Muscle layer of colon (tissue), 2 donors: ENCODE measurements around the gene MAPKAPK2.

Source experiments
- H3K27ac ChIP-seq: one replicate; pipeline ENCODE4 v1.7.0; 2013; ENCODE audit warnings: low read depth, mild to moderate bottlenecking, low read length, moderate library complexity
- H3K27me3 ChIP-seq, 2 donors: one replicate each; pipeline ENCODE4 v1.7.0; 2013; ENCODE audit warnings: low read length in 2 of 2, mild to moderate bottlenecking in 2 of 2; ENCODE audit not compliant: insufficient read depth in 2 of 2, control insufficient read depth in 1 of 2
- H3K36me3 ChIP-seq: one replicate; pipeline ENCODE4 v1.7.0; 2013; ENCODE audit warnings: mild to moderate bottlenecking, low read length; ENCODE audit not compliant: insufficient read depth
- H3K4me1 ChIP-seq: one replicate; pipeline ENCODE4 v1.7.0; 2013; ENCODE audit warnings: mild to moderate bottlenecking, low read length; ENCODE audit not compliant: insufficient read depth
- H3K4me3 ChIP-seq, 2 donors: one replicate each; pipeline ENCODE4 v1.7.0; 2013; ENCODE audit warnings: low read length in 2 of 2, low read depth in 1 of 2, mild to moderate bottlenecking in 1 of 2, moderate library complexity in 1 of 2
- H3K9ac ChIP-seq: one replicate; pipeline ENCODE4 v1.7.0; 2013; ENCODE audit warnings: low read length
- H3K9me3 ChIP-seq: one replicate; pipeline ENCODE4 v1.7.0; 2013; ENCODE audit warnings: mild to moderate bottlenecking, low read length
- donor health status: abdominal sarcoma.
- donor health status: Adenocarcinoma of cecum.

Gene MAPKAPK2

DNA sequence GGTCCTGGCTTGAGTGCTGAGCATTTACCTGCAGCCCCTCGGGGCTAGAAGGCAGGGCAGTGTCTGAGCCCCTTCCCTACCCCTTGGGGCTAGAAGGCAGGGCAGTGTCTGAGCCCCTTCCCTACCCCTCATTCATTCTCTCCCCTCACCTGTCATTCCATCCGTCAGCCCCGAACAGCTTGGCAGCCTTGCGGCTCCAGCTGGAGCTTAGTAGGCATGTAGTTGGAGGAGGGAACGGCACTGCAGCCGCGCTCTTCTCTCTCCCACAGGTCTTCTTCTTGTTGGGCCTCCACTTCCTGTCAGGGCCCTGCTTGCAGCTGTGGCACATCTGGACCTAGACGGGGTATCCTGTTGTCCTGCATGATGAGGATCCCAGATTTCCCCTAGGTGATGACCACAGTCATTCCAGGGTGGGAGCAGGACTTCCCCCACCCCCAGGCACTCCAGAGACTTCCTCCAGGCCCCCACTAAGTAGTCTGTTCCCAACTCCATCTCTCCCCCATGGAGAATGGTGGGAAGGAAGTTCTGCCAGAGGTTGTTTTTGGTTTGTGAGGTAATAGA, 22.2 kb downstream of the MAPKAPK2 start:
- H3K27ac ChIP-seq, result peak overlapping the region; percentile 37

GRCh38 chr1:206708058-206708457, 23.4 kb downstream of the MAPKAPK2 start:
- Histone ChIP-seq H3K36me3 (no peaks in the 10 kb centered on the region), H3K9ac (no peak overlapping the region), H3K27me3 (no peaks in the 10 kb centered on the region), H3K4me3 (no peak overlapping the region), H3K27ac (no peak overlapping the region), H3K9me3 (no peaks in the 10 kb centered on the region), H3K4me1 (peaks cover 82% of the 10 kb centered on the region)

More for the DNA sequence above, 22.2 kb downstream of the MAPKAPK2 start:
- Histone ChIP-seq H3K4me1 (peaks cover 84% of the 10 kb centered on the region), H3K27me3 (no peaks in the 10 kb centered on the region), H3K36me3 (no peaks in the 10 kb centered on the region), H3K9me3 (no peaks in the 10 kb centered on the region), H3K4me3 (peak overlapping the region in 1 of 2 donors; percentile 16), H3K9ac (no peak overlapping the region)

GRCh38 chr1:206708882-206709281, 24.2 kb downstream of the MAPKAPK2 start:
- Histone ChIP-seq H3K27ac (no peak overlapping the region), H3K36me3 (no peaks in the 10 kb centered on the region), H3K4me3 (no peak overlapping the region), H3K4me1 (peaks cover 82% of the 10 kb centered on the region), H3K27me3 (no peaks in the 10 kb centered on the region), H3K9me3 (no peaks in the 10 kb centered on the region), H3K9ac (no peak overlapping the region)

GRCh38 chr1:206709322-206709721, 24.6 kb downstream of the MAPKAPK2 start:
- Histone ChIP-seq H3K4me1 (peaks cover 82% of the 10 kb centered on the region), H3K27ac (no peak overlapping the region), H3K36me3 (no peaks in the 10 kb centered on the region)

GRCh38 chr1:206709772-206710459, 25.2 kb downstream of the MAPKAPK2 start:
- H3K27ac ChIP-seq, result no peak overlapping the region
- peaks cover 82% of the 10 kb centered on the region for H3K4me1 ChIP-seq
- no peaks in the 10 kb centered on the region for H3K9me3 ChIP-seq
- no peaks in the 10 kb centered on the region for H3K27me3 ChIP-seq
- no peaks in the 10 kb centered on the region for H3K36me3 ChIP-seq
- no peak overlapping the region for H3K4me3 ChIP-seq
- no peak overlapping the region for H3K9ac ChIP-seq

More at GRCh38 chr1:206709322-206709721, 24.6 kb downstream of the MAPKAPK2 start:
- Histone ChIP-seq H3K9ac (no peak overlapping the region), H3K9me3 (no peaks in the 10 kb centered on the region), H3K27me3 (no peaks in the 10 kb centered on the region), H3K4me3 (no peak overlapping the region)

DNA sequence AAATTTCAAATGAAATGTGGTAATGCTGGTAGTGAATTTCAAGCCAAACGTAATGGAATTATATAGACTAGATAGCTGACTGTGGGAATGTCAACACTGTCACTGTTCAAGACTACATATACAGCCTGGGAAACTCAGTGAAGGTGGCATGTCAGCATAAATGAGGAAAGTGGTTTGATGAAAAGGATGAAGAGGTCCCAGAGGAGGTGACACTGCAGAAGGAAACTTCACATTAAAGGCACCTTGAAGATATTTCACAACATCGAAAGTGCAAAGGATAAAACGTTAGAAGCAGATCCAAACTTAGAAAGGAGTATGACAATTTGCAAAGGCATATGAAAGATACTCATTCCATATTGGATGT, 25.7 kb downstream of the MAPKAPK2 start:
- no peak overlapping the region for H3K4me3 ChIP-seq
- no peak overlapping the region for H3K9ac ChIP-seq
- H3K9me3 ChIP-seq, result no peaks in the 10 kb centered on the region
- no peaks in the 10 kb centered on the region for H3K27me3 ChIP-seq
- no peaks in the 10 kb centered on the region for H3K36me3 ChIP-seq
- H3K27ac ChIP-seq, result no peak overlapping the region
- H3K4me1 ChIP-seq, result peaks cover 82% of the 10 kb centered on the region

DNA sequence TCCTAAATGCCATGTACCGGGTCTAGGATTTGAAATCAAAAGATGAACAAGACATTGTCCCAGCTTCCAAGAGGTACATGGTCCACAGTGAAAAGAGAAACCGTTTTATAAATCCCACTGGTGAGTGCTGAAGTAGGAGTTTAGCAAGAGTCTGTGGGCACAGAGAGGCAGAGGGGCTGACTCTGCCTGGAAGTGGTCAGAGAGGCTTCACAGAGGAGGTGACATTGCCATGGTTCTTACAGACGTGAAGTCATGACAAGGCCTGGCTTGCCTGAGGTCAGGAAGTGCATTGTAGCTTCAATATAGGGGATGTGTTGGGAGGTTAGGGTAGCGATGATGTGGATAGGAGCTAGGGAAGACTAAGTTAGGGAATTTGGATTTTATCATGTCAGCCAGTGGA, 28.4 kb downstream of the MAPKAPK2 start:
- Histone ChIP-seq H3K9ac (no peak overlapping the region), H3K4me3 (no peak overlapping the region), H3K36me3 (no peaks in the 10 kb centered on the region), H3K27ac (peak overlapping the region; percentile 45), H3K4me1 (peaks cover 72% of the 10 kb centered on the region), H3K9me3 (no peaks in the 10 kb centered on the region), H3K27me3 (no peaks in the 10 kb centered on the region)

- no peaks in the 10 kb centered on the region for H3K27me3 ChIP-seq
- H3K4me1 ChIP-seq, result peaks cover 64% of the 10 kb centered on the region
- peak overlapping the region; percentile 45 for H3K27ac ChIP-seq
- no peak overlapping the region for H3K9ac ChIP-seq
- no peak overlapping the region for H3K4me3 ChIP-seq
- no peaks in the 10 kb centered on the region for H3K36me3 ChIP-seq
- H3K9me3 ChIP-seq, result no peaks in the 10 kb centered on the region
Measured at GRCh38 chr1:206713910-206714312, 29.2 kb downstream of the MAPKAPK2 start.

- peak overlapping the region; percentile 28 for H3K9ac ChIP-seq
- peaks cover 62% of the 10 kb centered on the region for H3K4me1 ChIP-seq
- no peaks in the 10 kb centered on the region for H3K27me3 ChIP-seq
- peak overlapping the region; percentile 57 for H3K27ac ChIP-seq
- H3K4me3 ChIP-seq, result no peak overlapping the region
- H3K36me3 ChIP-seq, result no peaks in the 10 kb centered on the region
- H3K9me3 ChIP-seq, result no peaks in the 10 kb centered on the region
Measured at GRCh38 chr1:206714331-206715058, 29.8 kb downstream of the MAPKAPK2 start.

GRCh38 chr1:206715120-206715519, 30.4 kb downstream of the MAPKAPK2 start:
- no peaks in the 10 kb centered on the region for H3K36me3 ChIP-seq
- peak overlapping the region; percentile 28 for H3K9ac ChIP-seq
- peaks cover 61% of the 10 kb centered on the region for H3K4me1 ChIP-seq
- H3K27ac ChIP-seq, result peak overlapping the region; percentile 57
- no peaks in the 10 kb centered on the region for H3K27me3 ChIP-seq
- no peak overlapping the region for H3K4me3 ChIP-seq
- H3K9me3 ChIP-seq, result no peaks in the 10 kb centered on the region

- Histone ChIP-seq H3K9me3 (no peaks in the 10 kb centered on the region), H3K9ac (no peak overlapping the region), H3K27ac (no peak overlapping the region), H3K4me3 (no peak overlapping the region), H3K36me3 (no peaks in the 10 kb centered on the region), H3K4me1 (peaks cover 59% of the 10 kb centered on the region), H3K27me3 (no peaks in the 10 kb centered on the region)
Measured at GRCh38 chr1:206715552-206716158, 30.9 kb downstream of the MAPKAPK2 start.
